Tibial artery (tissue), 4 donors: ENCODE data around the gene CRYM.
"Not testable (repeated sequence)": the region's sequence is repeated elsewhere in the genome, so short reads cannot be mapped to it uniquely, and the experiment has no call there.

Experiments
- DNase-seq, 2 donors: peaks; one replicate each; pipeline ENCODE4 v3.0.0-alpha.2; 2019
- H3K27ac ChIP-seq, 2 donors: fragments of 200-600 bp; sonication (generic) in 1 of 2; 1 replicate in 1 of 2; 2 replicates in 1 of 2; pipeline ENCODE4 v1.5.1; 2018 to 2019; ENCODE audit warnings: mild to moderate bottlenecking in 1 of 2
- H3K27me3 ChIP-seq, 2 donors: fragments of 200-600 bp; sonication (generic) in 1 of 2; one replicate each; pipeline versions ENCODE4 v1.5.1 to v1.6.0; 2016 to 2019
- H3K36me3 ChIP-seq, 3 donors: fragments of 200-600 bp; sonication (generic) in 2 of 3; one replicate each; pipeline ENCODE4 v1.5.1; 2016 to 2019; ENCODE audit warnings: mild to moderate bottlenecking in 2 of 3
- H3K4me1 ChIP-seq, 4 donors: fragments of 200-600 bp; sonication (generic) in 2 of 4; 1 replicate in 3 of 4; 2 replicates in 1 of 4; pipeline ENCODE4 v1.5.1; 2016 to 2019
- H3K4me3 ChIP-seq, 2 donors: fragments of 200-600 bp; sonication (generic) in 1 of 2; 1 replicate in 1 of 2; 2 replicates in 1 of 2; pipeline ENCODE4 v1.5.1; 2018 to 2019; ENCODE audit warnings: mild to moderate bottlenecking in 2 of 2
- H3K9me3 ChIP-seq, 3 donors: fragments of 200-600 bp; sonication (generic) in 1 of 3; one replicate each; pipeline ENCODE4 v1.5.1; 2016 to 2019
- CTCF ChIP-seq, 2 experiments: fragments of 200-600 bp in 1 of 2; fragments of 450-650 bp in 1 of 2; IDR thresholded peaks; one replicate each; pipeline ENCODE4 v1.5.1; 2017 to 2019; ENCODE audit warnings: antibody characterized with exemption in 2 of 2, mild to moderate bottlenecking in 1 of 2, moderate library complexity in 1 of 2
- intact Hi-C: fragments of 100-400 bp; cut with DNase I; formaldehyde crosslinking; loops from one replicate; pipeline ENCODE4 v1.15.0; 2023; ENCODE audit warnings: low total_unique reads

Gene CRYM

GRCh38 chr16:21260870-21261791 is 17.0 kb downstream of the CRYM start:
- Histone ChIP-seq H3K27me3 (no peaks in the 10 kb centered on the region), H3K27ac (no peak overlapping the region), H3K4me3 (no peak overlapping the region), H3K36me3 (no peaks in the 10 kb centered on the region), H3K9me3 (no peaks in the 10 kb centered on the region), H3K4me1 (peaks cover 0 to 7% (median 0%) of the 10 kb centered on the region in 4 donors)
- intact Hi-C loops = no loop called here
- no peak for TF ChIP-seq CTCF (IDR thresholded peaks at IDR 0.05)
- DNase-seq = no peak

- no peaks in the 10 kb centered on the region for H3K36me3 ChIP-seq
- no peak for DNase-seq
- no peaks in the 10 kb centered on the region for H3K4me1 ChIP-seq
- TF ChIP-seq CTCF (IDR thresholded peaks at IDR 0.05) = no peak
- no peak overlapping the region for H3K4me3 ChIP-seq
- H3K27ac ChIP-seq = no peak overlapping the region
- H3K9me3 ChIP-seq = no peaks in the 10 kb centered on the region
- intact Hi-C loops = no loop called here
- no peaks in the 10 kb centered on the region for H3K27me3 ChIP-seq
Measured at GRCh38 chr16:21257284-21257683, 20.8 kb downstream of the CRYM start.

GRCh38 chr16:21256636-21257035 is 21.5 kb downstream of the CRYM start:
- DNase-seq = no peak
- no peaks in the 10 kb centered on the region for H3K27me3 ChIP-seq
- no peaks in the 10 kb centered on the region for H3K4me1 ChIP-seq
- intact Hi-C loops = no loop called here
- H3K27ac ChIP-seq = no peak overlapping the region
- no peak for TF ChIP-seq CTCF (IDR thresholded peaks at IDR 0.05)
- no peak overlapping the region for H3K4me3 ChIP-seq
- H3K9me3 ChIP-seq = no peaks in the 10 kb centered on the region
- no peaks in the 10 kb centered on the region for H3K36me3 ChIP-seq

- Histone ChIP-seq H3K27me3 (peaks cover 0 to 12% of the 10 kb centered on the region in 2 donors), H3K9me3 (no peaks in the 10 kb centered on the region), H3K4me3 (no peak overlapping the region), H3K36me3 (no peaks in the 10 kb centered on the region), H3K27ac (no peak overlapping the region), H3K4me1 (no peaks in the 10 kb centered on the region)
- DNase-seq = no peak
- intact Hi-C loops = no loop called here
- TF ChIP-seq CTCF (IDR thresholded peaks at IDR 0.05) = no peak
Measured at GRCh38 chr16:21253470-21253869, 24.6 kb downstream of the CRYM start.

GRCh38 chr16:21250072-21250923 is 27.8 kb downstream of the CRYM start:
- Histone ChIP-seq H3K4me3 (no peak overlapping the region), H3K27ac (no peak overlapping the region), H3K36me3 (no peaks in the 10 kb centered on the region), H3K4me1 (no peaks in the 10 kb centered on the region), H3K9me3 (no peaks in the 10 kb centered on the region), H3K27me3 (peaks cover 0 to 12% of the 10 kb centered on the region in 2 donors)
- intact Hi-C loops = no loop called here
- no peak for TF ChIP-seq CTCF (IDR thresholded peaks at IDR 0.05)
- no peak for DNase-seq

- H3K36me3 ChIP-seq, intact Hi-C loops, H3K4me1 ChIP-seq, H3K9me3 ChIP-seq, DNase-seq, H3K4me3 ChIP-seq, H3K27ac ChIP-seq: not testable (repeated sequence)
- H3K27me3 ChIP-seq = peaks cover 0 to 12% of the 10 kb centered on the region in 2 donors
Measured at GRCh38 chr16:21248179-21248578, 29.9 kb downstream of the CRYM start.
